CD4-positive, alpha-beta T cell treated with Interferon gamma for 1 hour (primary cell): ENCODE results near the gene SNAP29.
"Not testable (repeated sequence)": the region's sequence is repeated elsewhere in the genome, so short reads cannot be mapped to it uniquely, and the experiment has no call there.

Experiments used
- DNase-seq: peaks from one replicate; pipeline ENCODE4 v3.0.0-alpha.2; 2020

SNAP29 gene

DNA sequence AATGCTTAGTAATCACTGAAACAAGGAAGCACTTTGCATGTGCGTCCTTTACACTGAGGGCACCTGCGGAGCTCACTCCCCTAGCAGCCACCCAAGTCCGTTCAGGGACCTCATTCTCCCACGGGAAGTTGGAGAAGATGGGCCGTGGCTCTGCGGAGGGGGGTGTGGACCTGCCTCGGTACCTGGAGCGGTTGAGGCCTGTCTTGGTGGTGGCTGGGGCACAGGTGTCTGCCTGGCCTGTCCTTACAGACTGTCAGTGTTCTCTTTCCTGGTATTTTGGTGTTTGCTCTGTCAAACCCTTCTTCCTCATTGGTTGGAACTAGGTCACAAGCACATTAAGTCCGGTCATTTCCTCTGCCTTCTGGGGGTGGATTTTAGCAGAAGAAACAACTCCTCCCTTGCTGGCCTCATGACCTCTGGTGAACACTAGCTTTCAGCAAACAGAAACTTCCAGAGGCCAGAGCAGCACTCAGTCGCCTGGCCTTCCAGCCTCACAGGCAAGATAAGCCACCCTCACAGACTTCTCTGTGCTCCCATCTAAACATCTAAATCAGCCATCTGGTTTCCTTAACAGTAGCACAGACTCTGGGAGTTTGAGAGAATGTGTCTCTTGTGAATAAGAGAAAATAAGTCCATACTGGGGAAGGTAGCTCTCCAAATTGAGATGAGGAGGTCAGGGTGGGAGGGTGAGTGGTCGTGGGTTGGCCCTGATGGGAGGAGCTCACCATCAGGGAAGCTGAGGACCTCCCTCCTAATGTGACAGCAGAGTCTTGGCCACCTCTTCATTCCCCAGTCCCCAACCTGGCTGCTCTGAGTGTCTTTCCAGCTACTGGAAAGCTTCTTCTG is 8.6 kb downstream of the SNAP29 start:
- peak; percentile 37 for DNase-seq

DNA sequence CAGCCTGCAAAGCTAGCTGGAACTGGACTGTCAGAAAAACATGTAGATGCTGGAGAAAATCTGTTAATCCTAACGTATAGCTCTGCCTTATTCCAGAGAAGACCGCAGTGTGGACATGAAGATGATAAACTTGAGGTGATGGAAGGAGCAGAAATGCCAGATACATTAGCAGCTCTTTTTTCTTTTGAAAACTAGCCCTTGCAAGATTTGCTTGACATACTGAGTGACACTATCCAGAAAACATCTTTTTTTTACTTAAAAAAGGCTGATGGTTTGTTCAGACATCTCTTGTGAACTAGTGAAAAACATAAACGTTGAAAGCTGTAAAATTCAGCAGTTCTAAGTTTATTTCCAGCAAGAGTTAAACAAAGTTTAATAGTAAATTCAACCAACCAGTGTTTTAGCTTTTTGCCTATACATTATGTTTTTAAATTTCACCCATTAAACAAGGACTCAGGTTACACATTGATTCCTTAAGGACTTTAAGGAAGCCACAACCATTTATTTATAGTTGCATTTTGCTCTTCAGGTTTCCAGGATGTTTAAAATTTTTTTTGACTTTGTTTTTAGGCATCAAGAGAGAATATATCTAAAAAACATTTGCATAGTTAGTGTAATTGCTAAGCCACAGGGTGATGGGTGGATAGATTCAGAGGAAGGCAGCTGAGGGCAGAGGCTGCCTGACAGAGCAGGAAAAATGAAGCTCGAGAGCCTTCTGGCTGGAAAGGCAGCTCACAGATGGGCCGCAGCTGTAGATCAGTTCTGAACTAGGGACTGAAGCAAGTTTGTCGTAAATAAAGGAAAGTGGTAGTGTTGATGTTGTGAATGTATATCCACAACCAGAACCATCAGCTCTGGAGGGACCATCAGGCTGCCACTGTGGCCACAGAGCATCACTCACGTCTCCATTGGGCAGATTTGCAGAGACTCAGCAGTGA is 9.5 kb downstream of the SNAP29 start:
- no peak for DNase-seq

- DNase-seq: no peak
These were observed 10.4 kb downstream of the SNAP29 start for GRCh38 chr22:20869234-20869633.

DNA sequence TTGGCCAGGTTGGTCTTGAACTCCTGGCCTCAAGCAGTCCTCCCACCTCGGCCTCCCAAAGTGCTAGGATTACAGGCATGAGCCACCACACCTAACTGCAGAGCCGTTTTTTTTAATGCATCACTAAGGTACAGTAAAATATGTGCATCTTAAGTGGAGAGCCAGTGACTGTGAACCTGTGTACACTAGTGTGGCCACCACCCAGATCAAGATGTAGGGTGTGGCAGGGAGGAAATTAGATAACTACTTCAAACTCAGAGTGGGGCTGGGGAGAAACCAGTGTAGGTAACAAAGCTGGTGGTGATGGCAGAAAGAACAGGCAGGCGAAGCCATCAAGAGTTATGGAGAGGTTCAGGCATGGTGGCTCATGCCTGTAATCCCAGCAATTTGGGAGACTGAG is 14.4 kb downstream of the SNAP29 start:
- no peak for DNase-seq

DNA sequence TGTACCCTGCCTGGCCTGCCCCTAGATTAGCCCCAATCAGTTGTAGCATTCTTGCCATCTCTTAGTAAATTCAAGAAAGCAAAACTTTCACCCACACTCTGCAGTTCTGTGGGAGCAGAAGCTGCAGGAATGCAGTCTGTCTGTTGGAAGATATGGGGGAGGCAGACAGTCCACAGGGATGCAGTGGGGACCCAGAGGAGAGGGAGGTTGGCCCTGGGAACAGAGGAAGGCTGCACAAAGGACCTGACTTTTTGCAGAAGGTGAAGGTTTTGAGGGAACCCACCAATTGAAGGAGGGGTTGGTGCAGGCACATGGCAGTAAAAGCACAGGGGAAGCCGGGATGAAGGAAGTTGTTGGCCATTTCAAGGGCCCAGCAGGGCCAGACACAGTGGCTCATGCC is 16.5 kb downstream of the SNAP29 start:
- DNase-seq: no peak

DNA sequence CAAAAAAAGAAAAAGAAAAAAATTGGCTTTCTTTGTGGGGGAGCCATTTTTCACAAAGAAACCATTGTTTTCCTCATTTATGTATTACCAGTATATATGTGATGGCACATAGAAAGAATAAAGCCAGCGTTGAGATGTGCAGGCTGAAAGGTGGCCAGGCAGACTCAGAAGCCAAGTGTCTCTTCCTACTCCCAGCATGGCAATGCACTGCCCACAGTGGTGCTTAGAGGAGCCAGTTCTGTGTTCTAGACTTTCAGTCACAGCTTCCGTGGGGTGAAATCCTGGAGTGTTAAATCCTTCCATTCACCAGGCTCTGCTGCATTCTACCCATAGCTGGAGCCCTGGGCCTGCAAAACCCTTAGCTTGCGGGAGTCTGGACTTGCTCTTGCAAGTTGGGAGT is 18.9 kb downstream of the SNAP29 start:
- DNase-seq: no peak

DNA sequence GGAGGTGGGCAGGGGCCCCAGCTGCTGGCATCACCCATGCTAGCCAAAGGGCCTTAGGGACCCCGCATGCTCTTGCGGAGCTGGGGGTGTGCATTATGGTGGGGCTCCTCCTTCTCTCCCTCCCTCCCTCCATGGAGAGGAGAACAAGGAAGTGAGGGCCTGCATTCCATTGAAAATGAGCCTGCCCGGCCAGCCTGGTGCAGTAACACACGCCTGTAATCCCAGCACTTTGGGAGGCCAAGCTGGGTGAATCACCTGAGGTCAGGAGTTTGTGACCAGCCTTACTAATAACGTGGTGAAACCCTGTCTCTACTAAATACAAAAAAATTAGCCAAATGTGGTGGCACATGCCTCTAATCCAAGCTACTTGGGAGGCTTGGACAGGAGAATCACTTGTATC is 22.4 kb downstream of the SNAP29 start:
- no peak for DNase-seq

DNA sequence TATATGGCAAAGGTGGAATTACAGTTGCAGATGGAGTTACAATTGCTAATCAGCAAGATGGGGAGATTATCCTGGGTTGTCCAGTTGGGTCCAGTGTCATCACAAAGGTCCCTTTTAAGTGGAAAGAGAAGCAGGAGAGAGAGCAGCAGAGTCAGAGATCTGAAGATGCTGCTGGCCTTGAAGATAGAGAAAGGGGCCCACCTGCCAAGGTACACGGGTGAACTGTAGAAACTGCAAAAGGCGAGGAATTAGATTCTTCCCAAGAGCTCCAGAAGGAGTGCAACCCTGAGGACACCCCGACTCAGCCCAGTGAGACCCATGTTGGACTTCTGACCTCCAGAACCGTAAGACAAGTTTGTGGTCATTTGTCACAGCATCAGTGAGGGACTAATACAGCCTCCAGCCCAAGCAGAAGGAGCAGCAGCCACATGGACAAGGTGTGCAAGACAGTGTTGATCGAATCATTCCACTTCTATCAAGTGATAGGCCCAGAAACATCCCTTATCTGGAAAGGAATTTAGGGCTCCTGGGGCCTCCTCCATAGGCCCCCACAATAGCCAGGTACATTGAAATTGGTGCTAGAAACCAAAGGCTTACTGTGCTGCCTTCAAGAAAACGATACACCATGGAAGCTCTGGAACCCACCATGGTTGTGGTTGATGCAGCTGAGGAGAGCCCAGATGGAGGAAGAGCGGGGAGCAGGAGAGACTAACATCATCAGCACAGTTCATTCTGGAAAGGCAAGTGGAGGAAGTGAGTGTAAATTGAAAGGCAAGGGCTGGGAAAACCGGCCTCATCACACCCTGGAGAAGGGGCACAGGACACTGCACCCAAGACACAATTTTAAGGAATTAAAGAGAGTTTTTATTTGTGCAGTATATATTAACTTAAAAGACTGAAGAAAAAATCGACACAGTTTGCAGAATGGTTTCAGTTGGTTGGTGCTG is 23.3 kb downstream of the SNAP29 start:
- no peak for DNase-seq

- no peak for DNase-seq
These were observed 24.0 kb downstream of the SNAP29 start for GRCh38 chr22:20882855-20883254.

DNA sequence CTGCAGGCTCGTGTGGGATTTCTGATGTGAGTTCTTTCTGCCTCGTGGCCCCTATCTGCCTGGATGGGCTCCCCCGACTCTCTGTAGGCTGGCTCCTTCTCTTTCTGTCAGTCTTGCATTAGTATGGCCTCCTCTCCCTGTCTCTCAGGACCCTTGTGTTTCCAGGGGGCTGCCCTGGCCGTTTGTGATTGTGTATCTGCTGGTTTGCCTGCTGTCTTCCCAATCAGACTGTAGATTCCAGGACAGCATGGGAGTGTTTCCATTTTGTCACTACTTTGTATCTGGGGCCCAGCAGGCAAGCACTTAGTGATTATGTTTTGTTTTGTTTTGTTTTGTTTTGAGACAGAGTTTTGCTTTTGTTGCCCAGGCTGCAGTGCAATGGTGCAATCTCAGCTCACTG is 25.6 kb downstream of the SNAP29 start:
- no peak for DNase-seq

GRCh38 chr22:20885017-20885556 is 26.3 kb downstream of the SNAP29 start:
- no peak for DNase-seq

- peak; percentile 59 for DNase-seq
These were observed 26.9 kb downstream of the SNAP29 start for GRCh38 chr22:20885557-20886323.

- no peak for DNase-seq
These were observed 28.6 kb downstream of the SNAP29 start for GRCh38 chr22:20887375-20887774.

GRCh38 chr22:20889025-20889704 is 30.4 kb downstream of the SNAP29 start:
- DNase-seq: no peak

- DNase-seq: no peak
These were observed 31.2 kb downstream of the SNAP29 start for GRCh38 chr22:20889904-20890540.

DNA sequence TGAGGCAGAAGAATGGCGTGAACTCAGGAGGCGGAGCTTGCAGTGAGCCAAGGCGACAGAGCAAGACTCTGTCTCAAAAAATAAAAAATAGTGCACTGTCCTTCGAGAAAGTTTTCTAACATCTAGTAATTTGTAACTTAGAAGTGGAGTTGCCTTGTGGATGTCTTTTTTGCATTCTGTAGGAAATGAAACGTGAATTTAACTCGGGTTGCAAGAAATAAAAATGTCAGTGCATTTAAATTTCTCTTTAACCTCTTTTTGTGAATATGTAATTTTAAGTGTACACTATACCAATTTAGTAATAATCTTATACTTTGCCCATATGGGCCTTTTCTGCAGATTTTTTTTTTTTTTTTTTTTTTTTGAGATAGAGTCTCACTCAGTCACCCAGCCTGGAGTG is 32.2 kb downstream of the SNAP29 start:
- DNase-seq: no peak

GRCh38 chr22:20897737-20898136 is 38.9 kb downstream of the SNAP29 start:
- not testable (repeated sequence) for DNase-seq

DNA sequence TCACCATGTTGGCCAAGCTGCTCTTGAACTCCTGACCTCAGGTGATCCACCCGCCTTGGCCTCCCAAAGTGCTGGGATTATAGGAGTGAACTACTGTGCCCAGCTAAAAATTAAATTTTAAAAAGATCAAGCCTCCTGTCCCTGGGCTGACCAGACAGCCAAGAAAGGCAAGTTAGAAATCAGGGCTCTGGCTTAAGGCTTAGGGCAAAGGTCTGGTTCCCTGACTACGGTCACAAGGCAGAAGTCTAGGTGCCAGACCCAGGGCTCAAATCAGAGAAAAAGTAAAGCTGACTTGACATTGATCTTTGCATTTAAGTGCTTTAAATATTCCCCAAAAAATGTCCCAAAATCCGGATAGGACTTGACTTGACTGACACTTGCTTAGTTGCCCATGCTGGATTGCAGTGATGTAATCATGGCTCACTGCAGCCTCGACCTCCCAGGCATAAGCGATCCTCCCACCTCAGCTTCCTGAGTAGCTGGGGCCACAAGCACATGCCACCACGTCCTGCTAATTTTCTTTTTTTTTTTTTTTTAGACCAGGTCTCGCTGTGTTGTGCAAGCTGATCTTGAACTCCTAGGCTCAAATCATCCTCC is 41.1 kb downstream of the SNAP29 start:
- DNase-seq: no peak

DNA sequence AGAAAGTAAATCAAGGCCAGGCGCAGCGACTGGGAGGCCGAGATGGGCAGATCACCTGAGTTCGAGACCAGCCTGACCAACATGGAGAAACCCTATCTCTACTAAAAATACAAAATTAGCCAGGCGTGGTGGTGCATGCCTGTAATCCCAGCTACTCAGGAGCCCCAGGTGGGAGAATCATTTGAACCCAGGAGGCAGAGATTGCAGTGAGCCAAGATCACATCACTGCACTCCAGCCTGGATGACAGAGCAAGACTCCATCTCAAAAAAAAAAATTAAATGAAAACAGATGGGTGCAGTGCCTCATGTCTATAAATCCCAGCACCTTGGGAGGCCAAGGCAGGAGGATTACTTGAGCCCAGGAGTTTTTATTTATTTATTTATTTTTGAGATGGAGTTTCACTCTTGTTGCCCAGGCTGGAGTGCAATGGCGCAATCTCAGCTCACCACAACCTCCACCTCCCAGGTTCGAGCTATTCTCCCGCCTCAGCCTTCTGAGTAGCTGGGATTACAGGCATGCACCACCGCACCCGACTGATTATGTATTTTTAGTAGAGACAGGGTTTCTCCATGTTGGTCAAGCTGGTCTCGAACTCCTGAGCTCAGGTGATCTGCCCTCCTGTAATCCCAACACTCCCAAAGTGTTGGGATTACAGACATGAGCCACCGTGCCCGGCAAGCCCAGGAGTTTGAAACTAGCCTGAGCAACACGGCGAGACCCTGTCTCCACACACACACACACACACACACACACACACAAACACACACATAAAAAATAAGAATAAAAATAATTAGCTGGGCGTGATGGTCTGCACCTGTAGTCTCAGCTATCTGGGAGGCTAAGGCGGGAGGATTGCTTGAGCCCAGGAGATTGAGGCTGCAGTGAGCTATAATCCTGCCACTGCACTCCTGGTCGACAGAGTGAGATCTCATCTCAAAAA is 42.6 kb downstream of the SNAP29 start:
- not testable (repeated sequence) for DNase-seq
